DOHH2 (cell line): Measurements from ENCODE around the gene SPTLC2.

Source experiments
- H3F3A ChIP-seq: fragments of 200-600 bp; sonication (generic), shearing (Covaris generic); 2 replicates; pipeline ENCODE4 v1.6.0; 2016; ENCODE audit warnings: antibody characterized with exemption, mild to moderate bottlenecking; ENCODE audit not compliant: control insufficient read depth, insufficient read depth
- H3K27ac ChIP-seq: fragments of 200-600 bp; sonication (generic); 2 replicates; pipeline ENCODE4 v1.5.1; 2014; ENCODE audit warnings: low read depth, mild to moderate bottlenecking, low read length, moderate library complexity
- H3K27me3 ChIP-seq: fragments of 200-600 bp; sonication (generic); 2 replicates; pipeline ENCODE4 v1.6.1; 2014; ENCODE audit warnings: mild to moderate bottlenecking, low read length, mixed read lengths; ENCODE audit not compliant: control insufficient read depth
- H3K36me3 ChIP-seq: fragments of 200-600 bp; sonication (generic); 2 replicates; pipeline ENCODE4 v1.6.1; 2014; ENCODE audit warnings: mild to moderate bottlenecking, low read length, moderate library complexity, mixed read lengths; ENCODE audit not compliant: control insufficient read depth
- H3K4me1 ChIP-seq: fragments of 200-600 bp; sonication (generic); 2 replicates; pipeline ENCODE4 v1.6.1; 2014; ENCODE audit warnings: mild to moderate bottlenecking, low read length, mixed read lengths; ENCODE audit not compliant: control insufficient read depth
- H3K4me2 ChIP-seq: fragments of 200-600 bp; sonication (generic); 2 replicates; pipeline ENCODE4 v1.6.0; 2014; ENCODE audit warnings: mild to moderate bottlenecking, low read length, moderate library complexity
- H3K4me3 ChIP-seq: fragments of 200-600 bp; sonication (generic); 2 replicates; pipeline ENCODE4 v1.5.1; 2014; ENCODE audit warnings: mild to moderate bottlenecking, low read length, mixed read lengths
- H3K79me2 ChIP-seq: fragments of 200-600 bp; sonication (generic); 2 replicates; pipeline ENCODE4 v1.6.1; 2014; ENCODE audit warnings: mild to moderate bottlenecking, low read length, mixed read lengths; ENCODE audit not compliant: control insufficient read depth
- H3K9me2 ChIP-seq: fragments of 200-600 bp; sonication (generic); replicated peaks from 2 replicates; pipeline ENCODE4 v1.6.1; 2014; ENCODE audit warnings: mild to moderate bottlenecking, low read length, mixed read lengths; ENCODE audit not compliant: control insufficient read depth
- H3K9me3 ChIP-seq: fragments of 200-600 bp; sonication (generic); 2 replicates; pipeline ENCODE4 v1.6.1; 2014; ENCODE audit warnings: antibody characterized with exemption, low read length, mixed read lengths; ENCODE audit not compliant: control insufficient read depth, insufficient read depth
- H4K20me1 ChIP-seq: fragments of 200-600 bp; sonication (generic); 2 replicates; pipeline ENCODE4 v1.6.0; 2014; ENCODE audit warnings: low read depth, mild to moderate bottlenecking, antibody characterized with exemption, low read length, moderate library complexity; ENCODE audit not compliant: control insufficient read depth, insufficient read depth
- EZH2phosphoT487 ChIP-seq: fragments of 200-600 bp; sonication (generic); IDR thresholded peaks from 2 replicates; pipeline ENCODE4 v1.6.1; 2017; ENCODE audit warnings: borderline replicate concordance, mild to moderate bottlenecking, antibody characterized with exemption, low read length, moderate library complexity, mixed read lengths
- TF ChIP-seq, protein P1 (sequence below): fragments of 200-600 bp; sonication (generic); IDR thresholded peaks from one replicate; pipeline ENCODE4 v1.5.1; 2014; ENCODE audit warnings: antibody characterized with exemption, mild to moderate bottlenecking, low read depth, low read length; ENCODE audit not compliant: poor library complexity, severe bottlenecking

The SPTLC2 gene

DNA sequence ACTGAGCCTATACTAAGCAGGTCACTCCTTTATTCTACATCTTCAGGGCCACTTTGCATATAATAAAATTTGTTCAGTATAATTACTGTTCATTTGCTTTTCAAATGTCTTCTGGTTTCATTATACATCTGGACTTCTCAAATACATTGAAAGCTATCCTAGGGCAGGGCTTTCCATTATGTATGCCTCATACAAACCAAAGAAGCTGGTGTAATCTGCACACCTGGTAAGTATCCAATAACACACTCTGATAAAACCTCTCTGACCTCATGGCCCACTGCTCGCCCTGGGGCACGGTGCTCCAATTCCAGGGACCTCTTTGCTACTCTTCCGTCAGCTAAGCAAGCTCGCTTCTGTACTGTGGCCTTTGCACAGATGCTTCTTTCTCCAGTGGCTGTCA lies 95.9 kb downstream of the SPTLC2 start:
- TF ChIP-seq, protein P1, sequence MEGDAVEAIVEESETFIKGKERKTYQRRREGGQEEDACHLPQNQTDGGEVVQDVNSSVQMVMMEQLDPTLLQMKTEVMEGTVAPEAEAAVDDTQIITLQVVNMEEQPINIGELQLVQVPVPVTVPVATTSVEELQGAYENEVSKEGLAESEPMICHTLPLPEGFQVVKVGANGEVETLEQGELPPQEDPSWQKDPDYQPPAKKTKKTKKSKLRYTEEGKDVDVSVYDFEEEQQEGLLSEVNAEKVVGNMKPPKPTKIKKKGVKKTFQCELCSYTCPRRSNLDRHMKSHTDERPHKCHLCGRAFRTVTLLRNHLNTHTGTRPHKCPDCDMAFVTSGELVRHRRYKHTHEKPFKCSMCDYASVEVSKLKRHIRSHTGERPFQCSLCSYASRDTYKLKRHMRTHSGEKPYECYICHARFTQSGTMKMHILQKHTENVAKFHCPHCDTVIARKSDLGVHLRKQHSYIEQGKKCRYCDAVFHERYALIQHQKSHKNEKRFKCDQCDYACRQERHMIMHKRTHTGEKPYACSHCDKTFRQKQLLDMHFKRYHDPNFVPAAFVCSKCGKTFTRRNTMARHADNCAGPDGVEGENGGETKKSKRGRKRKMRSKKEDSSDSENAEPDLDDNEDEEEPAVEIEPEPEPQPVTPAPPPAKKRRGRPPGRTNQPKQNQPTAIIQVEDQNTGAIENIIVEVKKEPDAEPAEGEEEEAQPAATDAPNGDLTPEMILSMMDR, result no peak
- TF ChIP-seq EZH2phosphoT487, result no peak
- Histone ChIP-seq H3K36me3 (peaks cover 58% of the 10 kb centered on the region), H3F3A (no peaks in the 10 kb centered on the region), H3K4me1 (no peaks in the 10 kb centered on the region), H3K9me3 (no peaks in the 10 kb centered on the region), H3K9me2 (no peaks in the 10 kb centered on the region), H4K20me1 (no peaks in the 10 kb centered on the region), H3K4me2 (no peak overlapping the region), H3K27me3 (no peaks in the 10 kb centered on the region), H3K27ac (no peak overlapping the region), H3K4me3 (no peak overlapping the region), H3K79me2 (no peaks in the 10 kb centered on the region)

DNA sequence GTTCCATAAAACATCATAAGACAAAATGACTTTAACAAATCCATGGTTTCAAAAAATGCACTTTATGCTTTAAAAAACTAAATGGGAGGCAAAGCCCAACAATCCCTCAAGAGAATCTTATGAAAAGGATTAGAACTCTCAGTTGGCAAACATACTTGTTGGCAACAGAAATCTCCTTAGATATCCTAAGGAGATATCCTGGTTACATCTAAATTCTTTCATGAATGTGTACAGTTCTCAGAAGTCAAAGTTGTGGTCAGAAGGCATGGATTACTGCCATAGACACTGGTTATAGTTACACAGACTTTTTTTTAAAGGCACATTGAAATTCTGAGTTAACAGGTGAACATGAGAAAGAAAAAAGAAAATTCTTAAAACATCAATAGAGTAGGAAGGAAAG lies 100.3 kb downstream of the SPTLC2 start:
- TF ChIP-seq EZH2phosphoT487, result no peak
- TF ChIP-seq, protein P1, result no peak
- no peaks in the 10 kb centered on the region for H4K20me1 ChIP-seq
- no peaks in the 10 kb centered on the region for H3F3A ChIP-seq
- no peak overlapping the region for H3K4me2 ChIP-seq
- no peak overlapping the region for H3K27ac ChIP-seq
- H3K4me1 ChIP-seq, result no peaks in the 10 kb centered on the region
- no peaks in the 10 kb centered on the region for H3K79me2 ChIP-seq
- peaks cover 62% of the 10 kb centered on the region for H3K36me3 ChIP-seq
- no peak overlapping the region for H3K4me3 ChIP-seq
- H3K9me2 ChIP-seq, result no peaks in the 10 kb centered on the region
- H3K9me3 ChIP-seq, result no peaks in the 10 kb centered on the region
- H3K27me3 ChIP-seq, result no peaks in the 10 kb centered on the region

DNA sequence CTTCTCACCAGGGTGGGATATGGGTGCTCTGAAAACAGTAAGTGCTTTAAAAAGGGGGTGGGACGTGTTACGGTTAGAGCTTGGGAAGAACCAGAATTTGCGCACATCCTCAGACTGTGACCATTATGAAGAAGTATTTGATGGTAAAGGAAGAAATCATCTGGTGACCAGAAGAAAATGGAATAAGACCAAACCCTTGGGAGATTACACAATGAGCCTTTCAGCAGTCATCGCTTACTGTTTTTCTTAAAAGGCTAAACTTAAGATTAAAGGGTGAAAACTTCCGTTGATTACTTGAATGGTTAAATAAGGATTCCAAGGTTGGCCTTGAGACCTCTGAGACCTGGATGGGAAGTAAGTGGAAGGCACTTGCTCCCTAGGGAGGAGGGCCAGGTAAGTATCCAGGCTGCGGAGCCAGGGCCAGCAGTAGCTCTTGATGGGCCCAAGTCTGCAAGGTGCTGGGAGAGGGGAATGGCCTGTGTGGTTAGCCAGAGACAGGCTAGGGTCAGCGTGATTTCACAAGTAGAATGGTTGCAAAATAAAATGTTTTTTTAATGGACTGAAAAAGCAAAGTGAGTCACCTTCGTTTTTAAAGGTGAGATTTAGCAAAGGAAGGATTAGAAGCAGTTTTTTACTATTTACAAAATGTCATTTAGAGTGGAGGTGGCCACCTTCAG lies 104.8 kb downstream of the SPTLC2 start:
- Histone ChIP-seq H3K4me3 (no peak overlapping the region), H3K9me3 (no peaks in the 10 kb centered on the region), H3K27me3 (no peaks in the 10 kb centered on the region), H3K9me2 (no peaks in the 10 kb centered on the region), H3K79me2 (no peaks in the 10 kb centered on the region), H3K27ac (no peak overlapping the region), H3K4me1 (no peaks in the 10 kb centered on the region), H3F3A (no peaks in the 10 kb centered on the region; the same call in 1 of the 2 replicates), H3K4me2 (no peak overlapping the region), H4K20me1 (no peaks in the 10 kb centered on the region), H3K36me3 (peaks cover 49% of the 10 kb centered on the region)
- TF ChIP-seq, protein P1, result no peak

DNA sequence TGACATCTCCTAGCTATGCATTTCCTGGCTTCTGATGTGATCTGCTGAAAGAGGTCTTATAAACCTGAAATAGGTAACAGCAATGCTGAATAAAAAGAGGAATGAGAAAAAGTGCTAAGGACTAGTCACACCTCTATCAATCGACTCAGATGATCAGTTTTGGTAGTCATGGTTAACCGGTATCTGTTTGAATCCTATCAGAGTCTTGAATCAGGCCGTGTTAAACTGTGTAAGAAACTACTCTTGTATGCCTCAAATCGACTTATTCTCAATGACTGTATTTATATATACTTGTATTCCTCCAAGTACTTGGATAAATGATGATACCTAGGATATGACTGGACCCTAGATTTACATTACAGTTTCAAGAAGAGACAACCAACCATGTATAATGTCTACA lies 107.1 kb downstream of the SPTLC2 start:
- H3K27me3 ChIP-seq, result no peaks in the 10 kb centered on the region
- no peaks in the 10 kb centered on the region for H3K9me3 ChIP-seq
- H3K79me2 ChIP-seq, result no peaks in the 10 kb centered on the region
- H4K20me1 ChIP-seq, result no peaks in the 10 kb centered on the region
- peaks cover 2% of the 10 kb centered on the region for H3F3A ChIP-seq
- H3K4me1 ChIP-seq, result no peaks in the 10 kb centered on the region
- H3K4me2 ChIP-seq, result no peak overlapping the region
- no peaks in the 10 kb centered on the region for H3K9me2 ChIP-seq
- no peak overlapping the region for H3K27ac ChIP-seq
- no peak for TF ChIP-seq EZH2phosphoT487
- TF ChIP-seq, protein P1, result no peak
- H3K36me3 ChIP-seq, result peaks cover 37% of the 10 kb centered on the region
- no peak overlapping the region for H3K4me3 ChIP-seq
